Prostate gland (tissue), 2 donors: ENCODE measurements around the gene SLC5A10.

Experiments used
- CTCF ChIP-seq, 4 experiments: fragments of 200-600 bp in 2 of 4; fragments of 450-650 bp in 2 of 4; sonication (generic) in 2 of 4; IDR thresholded peaks; 1 replicate in 3 of 4; 2 replicates in 1 of 4; pipeline ENCODE4 v1.5.1; 2016 to 2019; ENCODE audit warnings: antibody characterized with exemption in 4 of 4, mild to moderate bottlenecking in 2 of 4, moderate library complexity in 2 of 4
- POLR2A ChIP-seq: fragments of 450-650 bp; IDR thresholded peaks from one replicate; pipeline ENCODE4 v1.6.1; 2016; ENCODE audit warnings: antibody characterized with exemption, mild to moderate bottlenecking
- POLR2AphosphoS5 ChIP-seq: sonication (generic); formaldehyde crosslinking; IDR thresholded peaks from one replicate; pipeline ENCODE4 v1.6.1; 2017; ENCODE audit warnings: antibody characterized with exemption

- TF ChIP-seq CTCF (IDR thresholded peaks at IDR 0.05) (no peak), POLR2A (no peak), POLR2AphosphoS5 (no peak)
Measured at GRCh38 chr17:18921485-18921884, 30.5 kb upstream of the SLC5A10 start.
